K562 (cell line): ENCODE data around the gene GPR119. TPM values are rescaled to one million over a fixed set of nuclear protein-coding genes. Genes with fewer than 3 reads are reported as not detected.

Experiments used
- HMGXB4 ChIP-seq: sonication (generic); formaldehyde crosslinking; IDR thresholded peaks from 2 replicates; pipeline ENCODE4 v1.8.1; 2023; ENCODE audit warnings: mild to moderate bottlenecking, missing genetic modification reagents
- MAX ChIP-seq: sonication (generic); formaldehyde crosslinking; IDR thresholded peaks from 2 replicates; pipeline ENCODE4 v1.9.0; 2022; ENCODE audit warnings: mild to moderate bottlenecking, missing genetic modification reagents
- MNT ChIP-seq, 2 experiments: fragments of 450-650 bp; conservative IDR thresholded peaks; 2 replicates each; pipeline ENCODE4 v1.6.1; 2017; ENCODE audit warnings: mild to moderate bottlenecking in 2 of 2, moderate library complexity in 2 of 2
- NR2C1 ChIP-seq, 2 experiments: fragments of 450-650 bp; IDR thresholded peaks; 2 replicates each; pipeline ENCODE4 v1.6.1; 2017; ENCODE audit warnings: mild to moderate bottlenecking in 2 of 2, antibody characterized with exemption in 1 of 2, inconsistent platforms in 1 of 2, missing compliant biosample characterization in 1 of 2, missing genetic modification characterization in 1 of 2
- NR2C2 ChIP-seq, 2 experiments: fragments of 200-800 bp in 1 of 2; sonication (Bioruptor generic) in 1 of 2; sonication (generic) in 1 of 2; formaldehyde crosslinking in 1 of 2; IDR thresholded peaks; 2 replicates each; pipeline versions ENCODE4 v1.6.1 to v1.8.0; 2016 to 2022; ENCODE audit warnings: mild to moderate bottlenecking in 1 of 2, missing compliant biosample characterization in 1 of 2, missing genetic modification characterization in 1 of 2, missing genetic modification reagents in 1 of 2
- PATZ1 ChIP-seq: fragments of 250-450 bp; sonication (Bioruptor Pico); IDR thresholded peaks from 2 replicates; pipeline ENCODE4 v1.5.0; 2020; ENCODE audit warnings: mild to moderate bottlenecking, borderline replicate concordance
- PCBP1 ChIP-seq: fragments of 200-400 bp; formaldehyde crosslinking; IDR thresholded peaks from 2 replicates; pipeline ENCODE4 v1.6.1; 2018; ENCODE audit warnings: mild to moderate bottlenecking, low read depth, low read length; ENCODE audit not compliant: poor library complexity, severe bottlenecking
- POLR2G ChIP-seq: fragments of 200-400 bp; formaldehyde crosslinking; IDR thresholded peaks from 2 replicates; pipeline ENCODE4 v1.6.1; 2017; ENCODE audit warnings: low read depth, mild to moderate bottlenecking, antibody characterized with exemption, low read length, moderate library complexity
- RBBP5 ChIP-seq: fragments of 200-600 bp; sonication (generic); IDR thresholded peaks from 2 replicates; pipeline ENCODE4 v1.6.1; 2012; ENCODE audit warnings: borderline replicate concordance, mild to moderate bottlenecking, low read length, control low read depth, inconsistent platforms; ENCODE audit not compliant: insufficient read depth, poor library complexity, severe bottlenecking
- RBM25 ChIP-seq: fragments of 200-400 bp; formaldehyde crosslinking; IDR thresholded peaks from 2 replicates; pipeline ENCODE4 v1.6.1; 2018; ENCODE audit warnings: low read length, low read depth, moderate library complexity; ENCODE audit not compliant: severe bottlenecking
- TAF7 ChIP-seq: fragments of 450-650 bp; IDR thresholded peaks from 2 replicates; pipeline ENCODE4 v1.6.1; 2016; ENCODE audit warnings: missing genetic modification characterization, missing compliant biosample characterization
- TRIM24 ChIP-seq, 2 experiments: fragments of 450-650 bp; IDR thresholded peaks; 2 replicates each; pipeline ENCODE4 v1.6.1; 2016
- USF2 ChIP-seq: sonication (generic); formaldehyde crosslinking; IDR thresholded peaks from 2 replicates; pipeline ENCODE4 v1.5.0; 2020; ENCODE audit warnings: missing genetic modification reagents
- ZC3H8 ChIP-seq: fragments of 450-650 bp; IDR thresholded peaks from 2 replicates; pipeline ENCODE4 v1.6.1; 2017
- ZNF165 ChIP-seq: fragments of 250-450 bp; sonication (Bioruptor Pico); IDR thresholded peaks from 2 replicates; pipeline ENCODE4 v1.4.0; 2020; ENCODE audit warnings: borderline replicate concordance
- ZNF764 ChIP-seq: fragments of 250-450 bp; sonication (Bioruptor Pico); IDR thresholded peaks from 2 replicates; pipeline ENCODE4 v1.4.0; 2020; ENCODE audit warnings: low read depth, mild to moderate bottlenecking, moderate library complexity
- polyA plus RNA-seq, 8 experiments: library from polyadenylated mRNA; depleted of rRNA in 4 of 8; stranded (reverse) in 5 of 8; unstranded in 3 of 8; fragments of >200 nt; fragmentation: Nextera tagmentation in 2 of 8; fragmentation: Illumina TruSeq in 1 of 8; extraction: Ambion mirVana in 2 of 8; extraction: Trizol in 1 of 8; gene quantifications; 2 replicates each; pipeline versions ENCODE4 v1.2.1 to v1.2.3, GENCODE V29; 2011 to 2014; ENCODE audit warnings: inconsistent platforms in 1 of 8, missing spikeins in 1 of 8
- total RNA-seq, 7 experiments: library from RNA; depleted of rRNA in 6 of 7; stranded (reverse); fragments of >200 nt in 6 of 7; fragmentation: Illumina TruSeq in 2 of 7; extraction: Trizol in 2 of 7; gene quantifications; 2 replicates each; pipeline versions ENCODE4 v1.2.1 to v1.2.3, GENCODE V29; 2011 to 2021; ENCODE audit warnings: low replicate concordance in 1 of 7
- TF ChIP-seq, protein P1 (sequence below): conservative IDR thresholded peaks from 2 replicates; pipeline ENCODE4 v1.6.1; 2011; ENCODE audit warnings: low read depth, mild to moderate bottlenecking, low read length; ENCODE audit not compliant: control insufficient read depth

GPR119 gene
- total and polyA plus RNA-seq, 9 of the 15 experiments (the other 6 are each of a cell fraction or from before 2014, with no cell fraction given): not detected

- TF ChIP-seq HMGXB4 (CRISPR knock-in tag) (no peak), TRIM24 (IDR thresholded peaks at IDR 0.05) (0 out of 4 replicates have a peak, but pooled peaks of 1 of the 2 experiments have one; percentile 9), TAF7 (tag) (no peak), NR2C1 (IDR thresholded peaks at IDR 0.05) (peak; percentile 93), NR2C1 (tag; IDR thresholded peaks at IDR 0.05) (peak; percentile 94), ZNF764 (CRISPR knock-in tag) (no peak), NR2C2 (CRISPR knock-in tag; IDR thresholded peaks at IDR 0.05) (peak; percentile 78; the same call in 1 of the 2 replicates), NR2C2 (tag; IDR thresholded peaks at IDR 0.05) (peak; percentile 97), ZNF165 (CRISPR knock-in tag) (no peak), PATZ1 (CRISPR knock-in tag) (no peak), MAX (peak; percentile 16; the same call in 1 of the 2 replicates), USF2 (no peak), ZC3H8 (no peak), RBBP5 (peak; percentile 21), POLR2G (peak; percentile 92), MNT (conservative IDR thresholded peaks at IDR 0.05) (peak; percentile 34 to 78; a peak in 2 of 4 replicates), RBM25 (no peak), PCBP1 (no peak)
- TF ChIP-seq, protein P1, sequence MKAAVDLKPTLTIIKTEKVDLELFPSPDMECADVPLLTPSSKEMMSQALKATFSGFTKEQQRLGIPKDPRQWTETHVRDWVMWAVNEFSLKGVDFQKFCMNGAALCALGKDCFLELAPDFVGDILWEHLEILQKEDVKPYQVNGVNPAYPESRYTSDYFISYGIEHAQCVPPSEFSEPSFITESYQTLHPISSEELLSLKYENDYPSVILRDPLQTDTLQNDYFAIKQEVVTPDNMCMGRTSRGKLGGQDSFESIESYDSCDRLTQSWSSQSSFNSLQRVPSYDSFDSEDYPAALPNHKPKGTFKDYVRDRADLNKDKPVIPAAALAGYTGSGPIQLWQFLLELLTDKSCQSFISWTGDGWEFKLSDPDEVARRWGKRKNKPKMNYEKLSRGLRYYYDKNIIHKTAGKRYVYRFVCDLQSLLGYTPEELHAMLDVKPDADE: peak; percentile 63; the same call in 1 of the 2 replicates
Measured at GRCh38 chrX:130339408-130340222, 45.9 kb downstream of the GPR119 start, which contains the start of gene SLC25A14 (continued).
